GM10266 (cell line): ENCODE data around the gene ALG2.
"Not testable (repeated sequence)": the region's sequence is repeated elsewhere in the genome, so short reads cannot be mapped to it uniquely, and the experiment has no call there.

Source experiments
- DNase-seq: peaks from one replicate; pipeline ENCODE4 v3.0.0; 2012; ENCODE audit errors: extremely low spot score
- TF ChIP-seq, protein P1 (sequence below): IDR thresholded peaks from 2 replicates; pipeline ENCODE4 v1.5.1; 2012; ENCODE audit warnings: mild to moderate bottlenecking, low read depth; ENCODE audit not compliant: control insufficient read depth, insufficient read depth; ENCODE audit errors: missing control alignments

The ALG2 gene

GRCh38 chr9:99249619-99250018, 27.9 kb upstream of the ALG2 start:
- TF ChIP-seq, protein P1, sequence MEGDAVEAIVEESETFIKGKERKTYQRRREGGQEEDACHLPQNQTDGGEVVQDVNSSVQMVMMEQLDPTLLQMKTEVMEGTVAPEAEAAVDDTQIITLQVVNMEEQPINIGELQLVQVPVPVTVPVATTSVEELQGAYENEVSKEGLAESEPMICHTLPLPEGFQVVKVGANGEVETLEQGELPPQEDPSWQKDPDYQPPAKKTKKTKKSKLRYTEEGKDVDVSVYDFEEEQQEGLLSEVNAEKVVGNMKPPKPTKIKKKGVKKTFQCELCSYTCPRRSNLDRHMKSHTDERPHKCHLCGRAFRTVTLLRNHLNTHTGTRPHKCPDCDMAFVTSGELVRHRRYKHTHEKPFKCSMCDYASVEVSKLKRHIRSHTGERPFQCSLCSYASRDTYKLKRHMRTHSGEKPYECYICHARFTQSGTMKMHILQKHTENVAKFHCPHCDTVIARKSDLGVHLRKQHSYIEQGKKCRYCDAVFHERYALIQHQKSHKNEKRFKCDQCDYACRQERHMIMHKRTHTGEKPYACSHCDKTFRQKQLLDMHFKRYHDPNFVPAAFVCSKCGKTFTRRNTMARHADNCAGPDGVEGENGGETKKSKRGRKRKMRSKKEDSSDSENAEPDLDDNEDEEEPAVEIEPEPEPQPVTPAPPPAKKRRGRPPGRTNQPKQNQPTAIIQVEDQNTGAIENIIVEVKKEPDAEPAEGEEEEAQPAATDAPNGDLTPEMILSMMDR = no peak
- DNase-seq = no peak

GRCh38 chr9:99244344-99245260, 22.9 kb upstream of the ALG2 start:
- DNase-seq = peak; percentile 57
- TF ChIP-seq, protein P1 = no peak

GRCh38 chr9:99241106-99241505, 19.4 kb upstream of the ALG2 start:
- DNase-seq = no peak
- TF ChIP-seq, protein P1 = no peak

DNA sequence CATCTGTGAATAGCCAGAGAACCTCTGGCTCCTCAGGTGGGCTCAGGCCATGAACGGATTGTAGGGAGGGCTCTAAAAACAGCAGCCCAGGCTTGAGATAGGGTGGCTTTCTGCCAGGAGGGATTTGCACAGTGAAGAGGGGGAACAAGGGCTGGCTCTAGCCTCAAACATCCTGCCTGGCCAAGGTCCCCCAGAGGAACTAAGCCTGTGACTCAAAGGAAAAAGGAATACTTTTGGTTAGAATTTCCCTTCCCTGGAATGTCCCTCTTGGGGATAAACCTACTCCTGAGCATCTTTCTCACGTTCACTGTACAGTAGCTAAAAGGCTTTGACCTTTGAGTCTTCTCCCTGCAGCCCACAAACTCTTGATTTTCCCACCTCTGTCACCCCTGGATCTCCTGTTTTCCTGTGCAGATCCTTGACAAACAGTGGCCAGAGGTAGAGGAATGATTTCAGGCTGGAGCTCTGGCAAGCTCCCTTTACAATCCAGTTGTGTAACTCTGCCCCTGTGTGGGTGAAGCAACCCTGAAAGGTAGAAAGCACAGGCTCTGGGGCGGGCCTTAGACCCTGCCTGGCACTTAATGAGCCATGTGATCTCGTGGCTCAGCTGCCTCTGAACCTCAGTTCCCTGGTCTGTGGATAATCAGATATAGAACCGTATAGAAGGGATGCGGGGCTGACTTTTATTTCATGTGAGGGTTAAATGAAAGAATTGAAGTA, 17.8 kb upstream of the ALG2 start:
- TF ChIP-seq, protein P1 = no peak

GRCh38 chr9:99238331-99238730, 16.6 kb upstream of the ALG2 start:
- TF ChIP-seq, protein P1 = no peak
- DNase-seq = no peak

More for the DNA sequence above, 17.8 kb upstream of the ALG2 start:
- DNase-seq = no peak

GRCh38 chr9:99237849-99238248, 16.1 kb upstream of the ALG2 start:
- DNase-seq = not testable (repeated sequence)

GRCh38 chr9:99237356-99237755, 15.6 kb upstream of the ALG2 start:
- no peak for DNase-seq
- TF ChIP-seq, protein P1 = no peak
